Lower leg skin (tissue), 4 donors: ENCODE results near the gene ILDR2. TPM values are rescaled to one million over a fixed set of nuclear protein-coding genes. Genes with fewer than 3 reads are reported as not detected.

Experiments used
- DNase-seq, 2 donors: peaks; one replicate each; pipeline ENCODE4 v3.0.0-alpha.2; 2019; ENCODE audit warnings: low spot score in 2 of 2
- H3K4me3 ChIP-seq: fragments of 200-600 bp; sonication (generic); 2 replicates; pipeline ENCODE4 v1.5.1; 2017; ENCODE audit warnings: mild to moderate bottlenecking, low read depth; ENCODE audit not compliant: poor library complexity, severe bottlenecking
- CTCF ChIP-seq, 3 donors: fragments of 450-650 bp; IDR thresholded peaks; one replicate each; pipeline ENCODE4 v1.5.1; 2016; ENCODE audit warnings: antibody characterized with exemption in 3 of 3, mild to moderate bottlenecking in 3 of 3, moderate library complexity in 2 of 3
- POLR2A ChIP-seq, 2 donors: fragments of 450-650 bp; IDR thresholded peaks; one replicate each; pipeline ENCODE4 v1.6.1; 2016 to 2017; ENCODE audit warnings: antibody characterized with exemption in 2 of 2, mild to moderate bottlenecking in 1 of 2, moderate library complexity in 1 of 2
- WGBS, 2 donors: methylation state at CpG; one replicate each; pipeline ENCODE4 v1.1.5; 2018; 5-methylcytosine and 5-hydroxymethylcytosine counted together
- intact Hi-C: fragments of 100-400 bp; cut with DNase I; formaldehyde crosslinking; loops from one replicate; pipeline ENCODE4 v1.15.0; 2023; ENCODE audit warnings: low total_unique reads
- total RNA-seq, 4 donors: library from RNA; depleted of rRNA; stranded (reverse); fragments of >200 nt; gene quantifications; one replicate each; pipeline ENCODE4 v1.1.0, GENCODE V29; 2016

Gene ILDR2
- total RNA-seq, 4 donors from 2014 or later: 0.29 to 0.46 (median 0.42) TPM; not detected in 1

- TF ChIP-seq POLR2A (IDR thresholded peaks at IDR 0.05): no peak
- no peak for TF ChIP-seq CTCF (IDR thresholded peaks at IDR 0.05)
- no peak overlapping the region for H3K4me3 ChIP-seq
- WGBS, 2 donors: 76% methylated on average over 7 of the region's 7 CpGs
- no peak for DNase-seq
- intact Hi-C loops: no loop called here
Measured at GRCh38 chr1:166858726-166859419, 116.5 kb downstream of the ILDR2 start.

Other genes starting within 250 kb of the ILDR2 start
- 10 to 100 TPM; 30.6 to 43.1 (median 34.0) TPM for gene POGK, start 136.1 kb downstream of the ILDR2 start, total RNA-seq
- 10 to 100 TPM in 3 of 4 donors, 1 to 10 TPM in 1; 9.5 to 18.2 (median 15.1) TPM for gene TADA1, start 99.3 kb downstream of the ILDR2 start, total RNA-seq
- gene MAEL, start 13.7 kb upstream of the ILDR2 start, total RNA-seq: 1 to 10 TPM in 1 of 4 donors, under 1 TPM in 2, not detected in 1; 0.10 to 3.6 (median 0.25) TPM
- gene GPA33, start 114.8 kb upstream of the ILDR2 start, total RNA-seq: under 1 TPM in 1 of 4 donors, not detected in 3; 0.10 TPM
- gene STYXL2, start 118.5 kb upstream of the ILDR2 start, total RNA-seq: not detected
- gene POU2F1, start 245.3 kb upstream of the ILDR2 start, total RNA-seq: 10 to 100 TPM in 1 of 4 donors, 1 to 10 TPM in 3; 8.7 to 34.0 (median 9.6) TPM